NCI-H748 (cell line): Measurements from ENCODE around the gene ASPA.

ENCODE experiments used
- DNase-seq: peaks from one replicate; lab custom pipeline; 2025; ENCODE audit not compliant: unreplicated experiment; lab: John Stamatoyannopoulos, UW

Gene ASPA

DNA sequence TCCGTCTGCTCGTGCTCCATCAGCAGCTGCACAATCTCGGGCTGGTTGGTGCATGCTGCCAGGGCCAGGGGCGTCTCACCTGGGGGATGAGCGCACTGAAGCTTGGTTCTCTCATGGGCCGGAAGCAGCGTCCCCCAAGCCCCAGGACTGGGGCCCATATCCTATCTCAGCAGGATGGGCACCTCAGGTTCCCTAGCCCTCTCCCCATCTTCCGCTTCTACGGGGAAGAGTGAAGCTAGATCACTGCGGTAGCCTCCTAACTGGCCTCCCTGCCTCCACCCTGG lies 57.0 kb downstream of the ASPA start:
- no peak for DNase-seq

DNA sequence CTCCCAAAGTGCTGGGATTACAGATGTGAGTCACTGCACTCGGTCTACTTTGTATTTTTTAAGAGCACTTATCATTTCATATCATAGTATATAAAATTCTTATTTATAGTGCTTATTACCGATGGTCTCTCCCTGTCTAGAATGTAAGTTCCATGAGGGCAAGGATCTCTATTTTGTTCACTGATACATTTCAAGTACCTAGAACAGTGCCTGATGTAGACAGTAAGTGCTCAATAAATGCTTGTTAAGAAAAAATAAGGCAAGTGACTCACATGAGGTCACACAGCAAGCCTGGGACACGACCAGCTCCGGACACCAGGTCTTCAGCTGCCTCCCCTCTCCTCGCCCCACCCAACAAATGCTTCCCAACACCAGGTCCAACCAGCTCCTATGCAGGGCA lies 58.0 kb downstream of the ASPA start:
- no peak for DNase-seq

DNA sequence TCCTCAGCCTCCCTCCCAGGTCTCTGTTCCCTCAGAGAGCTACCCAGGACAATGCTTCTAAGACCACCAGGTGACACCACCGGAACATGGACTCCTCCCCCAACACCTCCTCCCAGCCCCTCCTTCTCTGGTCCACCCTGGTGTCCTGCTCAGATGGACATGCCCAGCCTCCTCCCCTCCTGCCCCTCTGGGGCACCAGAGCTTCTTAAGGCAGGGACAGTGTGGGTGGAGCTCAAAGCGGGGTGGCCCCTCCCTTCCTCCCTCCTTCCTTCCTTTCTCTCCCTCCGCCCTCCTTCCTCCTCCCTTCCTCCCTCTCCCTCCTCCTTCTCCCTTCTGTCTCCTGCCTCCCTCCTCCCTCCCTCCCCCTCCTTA lies 59.1 kb downstream of the ASPA start:
- DNase-seq, result peak; percentile 26

DNA sequence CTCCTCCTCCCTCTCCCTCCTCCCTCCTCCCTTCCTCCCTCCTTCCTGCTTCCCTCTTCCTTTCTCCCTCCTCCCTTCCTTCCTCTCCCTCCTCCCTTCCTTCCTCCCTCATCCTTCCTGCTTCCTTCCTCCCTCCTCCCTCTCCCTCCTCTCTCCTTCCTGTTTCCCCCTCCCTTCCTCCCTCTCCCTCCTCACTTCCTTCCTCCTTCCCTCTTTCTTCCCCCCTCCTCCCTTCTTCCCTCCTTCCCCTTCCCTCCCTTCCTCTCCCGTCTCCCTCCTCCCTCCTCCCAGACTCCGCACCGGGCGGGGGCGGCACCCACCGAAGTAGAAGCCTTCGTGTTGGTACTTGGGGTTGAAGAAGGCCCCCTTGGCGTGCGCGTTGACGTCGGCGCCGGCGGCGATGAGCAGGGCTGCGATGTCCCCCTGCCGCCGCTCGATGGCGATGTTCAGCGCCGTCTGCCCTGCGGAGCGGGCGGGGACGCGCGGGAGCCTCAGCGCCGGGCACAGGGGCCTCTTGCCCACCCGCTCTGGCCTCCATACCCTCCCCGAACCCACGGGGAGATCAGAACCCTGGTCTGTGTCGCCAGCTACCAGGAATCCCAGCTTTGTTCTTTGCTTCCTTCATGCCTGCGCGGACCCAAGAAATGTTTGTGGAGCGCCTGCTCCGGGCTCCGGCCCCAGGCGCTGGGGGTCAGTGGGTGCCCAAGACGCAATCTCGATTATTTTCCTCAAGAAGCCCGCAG lies 59.6 kb downstream of the ASPA start:
- DNase-seq, result peak; percentile 78

DNA sequence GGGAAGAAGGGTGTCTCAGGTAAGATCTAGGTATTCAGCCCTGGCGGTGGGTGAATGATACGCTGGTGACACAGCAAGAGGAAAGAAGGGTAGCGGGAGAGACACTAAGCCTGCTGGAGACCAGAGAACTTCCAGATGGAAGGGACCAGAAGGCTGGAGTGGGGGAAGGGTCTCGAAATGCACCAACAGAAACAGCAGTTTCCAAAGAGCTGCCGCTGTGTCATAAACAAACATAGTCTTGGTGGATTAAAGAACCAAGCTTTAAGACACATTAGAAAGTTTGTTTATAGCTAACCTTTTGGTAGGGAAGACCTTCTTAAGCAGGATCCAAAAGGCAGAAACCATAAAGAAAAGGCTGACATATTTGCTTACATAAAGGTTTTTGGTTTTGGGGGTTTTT lies 60.9 kb downstream of the ASPA start:
- no peak for DNase-seq

DNA sequence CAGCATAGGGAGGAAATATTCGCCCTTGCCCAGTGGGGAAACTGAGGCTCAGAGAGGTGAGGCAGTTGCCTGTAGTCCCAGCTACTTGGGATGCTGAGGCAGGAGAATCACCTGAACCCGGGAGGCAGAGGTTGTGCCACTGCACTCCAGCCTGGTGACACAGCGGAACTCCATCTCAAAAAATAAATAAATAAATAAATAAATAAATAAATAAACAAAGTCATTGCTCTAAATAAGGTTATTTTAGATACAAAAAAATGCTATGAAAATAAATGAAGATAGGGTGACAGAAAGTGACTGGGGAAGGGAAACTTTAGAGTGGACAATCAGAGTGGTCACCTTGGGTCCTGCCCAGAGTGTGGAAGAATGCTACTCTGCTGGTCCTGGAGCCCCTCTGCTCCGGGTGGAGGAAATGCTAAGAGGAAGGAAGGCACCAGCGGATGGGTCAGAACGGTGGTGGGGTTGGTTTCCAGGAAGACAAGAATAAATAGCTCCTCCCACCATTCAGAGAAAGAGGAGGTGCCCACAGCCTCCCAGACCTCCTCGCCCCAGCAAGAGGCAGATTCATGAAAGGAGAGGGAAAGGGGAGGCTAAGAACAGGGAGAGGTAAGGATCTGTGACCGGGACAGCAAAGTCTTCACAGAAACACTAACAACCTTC lies 64.2 kb downstream of the ASPA start:
- no peak for DNase-seq

DNA sequence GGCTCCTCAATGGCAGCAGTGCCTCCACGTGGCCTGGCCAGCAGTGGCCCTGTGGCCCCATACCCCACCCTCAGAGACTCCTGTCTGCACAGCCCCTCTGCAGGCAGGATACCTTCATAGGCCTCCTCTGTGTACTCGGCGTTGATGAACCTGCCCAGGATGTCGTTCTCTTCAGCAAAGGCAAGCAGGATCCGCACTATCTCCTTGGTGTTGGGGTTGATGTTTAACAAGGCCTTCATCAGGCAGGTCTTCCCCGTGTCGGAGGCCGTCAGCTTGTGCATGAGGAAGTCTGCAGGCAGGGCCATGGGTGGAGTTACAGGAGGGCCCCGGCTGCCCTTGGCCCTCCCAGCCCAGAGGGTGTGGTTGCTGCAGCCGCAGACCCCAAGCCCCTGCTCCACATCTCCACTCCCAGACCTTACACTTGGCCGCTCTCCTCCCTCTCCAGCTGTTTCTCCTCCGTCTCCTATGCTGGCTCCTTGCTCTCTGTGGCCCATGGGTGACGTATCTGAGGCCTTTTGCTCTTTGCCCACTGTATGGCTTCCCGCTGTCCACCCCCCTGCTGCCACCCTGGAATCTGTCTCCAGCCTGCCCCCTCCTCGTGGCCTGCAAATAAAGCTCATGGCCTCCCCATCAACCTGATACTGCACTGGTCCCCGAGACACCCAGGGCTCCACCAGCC lies 66.8 kb downstream of the ASPA start:
- DNase-seq, result no peak

DNA sequence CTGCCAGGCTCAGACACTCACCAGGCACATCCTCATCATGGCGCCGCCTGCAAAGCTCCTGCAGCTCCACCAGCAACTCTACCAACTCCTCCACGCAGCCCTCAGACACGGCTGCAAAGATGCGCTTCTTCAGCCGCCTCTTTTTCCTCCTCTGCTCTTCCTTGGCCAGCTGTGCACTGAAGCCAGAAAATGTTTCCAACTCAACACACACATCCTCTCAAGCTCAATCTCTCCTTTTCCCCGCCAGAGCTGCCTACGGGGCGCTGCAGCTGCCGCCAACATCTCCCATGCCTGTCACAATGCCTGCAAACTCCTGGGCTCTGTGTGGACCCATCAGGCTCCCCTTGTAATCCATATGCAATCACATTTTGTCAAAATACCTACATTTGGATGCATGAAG lies 67.7 kb downstream of the ASPA start:
- no peak for DNase-seq

DNA sequence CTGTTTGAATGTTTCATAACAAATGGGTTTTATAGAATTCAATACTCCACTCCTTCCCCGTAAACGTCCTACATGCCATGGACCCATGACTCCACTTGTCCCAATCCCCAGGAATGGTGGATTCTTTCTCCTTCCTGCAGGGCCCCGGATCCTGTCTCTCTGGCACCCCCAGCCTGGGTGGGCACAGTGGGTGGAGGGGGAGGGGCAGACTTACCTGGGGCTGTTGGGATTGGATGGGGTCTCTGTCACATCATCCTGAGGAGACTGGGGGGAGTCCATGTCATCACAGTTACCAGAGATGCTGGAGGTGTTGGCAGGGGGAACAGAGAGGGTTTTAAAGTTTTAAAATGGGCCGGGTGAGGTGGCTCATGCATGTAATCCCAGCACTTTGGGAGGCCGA lies 68.6 kb downstream of the ASPA start:
- DNase-seq, result no peak

DNA sequence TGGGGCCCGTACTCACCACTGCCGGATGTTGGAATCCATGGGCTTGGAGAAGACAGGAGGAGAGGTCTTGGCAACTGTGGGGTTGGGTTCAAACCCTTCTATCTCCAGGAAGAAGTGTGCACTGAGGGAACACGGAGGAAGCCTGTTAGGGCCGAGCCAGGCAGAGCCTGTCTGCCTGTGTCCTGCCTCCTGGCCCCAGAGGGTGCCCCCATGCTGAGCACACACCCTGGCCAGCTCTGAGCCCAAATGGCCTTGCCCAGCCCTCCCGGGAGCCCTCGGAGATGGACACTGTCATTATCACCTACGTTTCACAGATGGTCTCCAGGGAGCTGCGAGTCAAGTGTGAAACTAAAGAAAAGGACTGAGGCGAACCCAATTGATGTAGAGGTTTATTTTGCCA lies 69.4 kb downstream of the ASPA start:
- DNase-seq, result no peak

DNA sequence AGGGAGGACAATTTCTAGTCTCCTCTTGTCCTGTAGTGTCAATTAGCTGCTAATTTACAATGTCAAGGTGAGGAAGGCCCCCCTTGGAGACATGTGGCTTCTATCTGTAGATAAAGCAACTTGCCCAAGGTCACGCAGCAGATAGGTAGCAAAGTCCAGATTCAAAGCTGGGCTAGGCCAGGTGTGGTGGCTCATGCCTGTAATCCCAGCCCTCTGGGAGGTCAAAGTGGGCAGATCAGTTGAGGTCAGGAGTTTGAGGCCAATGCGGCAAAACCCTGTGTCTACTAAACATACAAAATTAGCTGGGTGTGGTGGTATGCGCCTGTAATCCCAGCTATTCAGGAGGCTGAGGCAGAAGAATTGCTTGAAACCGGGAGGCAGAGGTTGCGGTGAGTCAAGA lies 70.7 kb downstream of the ASPA start:
- DNase-seq, result no peak

DNA sequence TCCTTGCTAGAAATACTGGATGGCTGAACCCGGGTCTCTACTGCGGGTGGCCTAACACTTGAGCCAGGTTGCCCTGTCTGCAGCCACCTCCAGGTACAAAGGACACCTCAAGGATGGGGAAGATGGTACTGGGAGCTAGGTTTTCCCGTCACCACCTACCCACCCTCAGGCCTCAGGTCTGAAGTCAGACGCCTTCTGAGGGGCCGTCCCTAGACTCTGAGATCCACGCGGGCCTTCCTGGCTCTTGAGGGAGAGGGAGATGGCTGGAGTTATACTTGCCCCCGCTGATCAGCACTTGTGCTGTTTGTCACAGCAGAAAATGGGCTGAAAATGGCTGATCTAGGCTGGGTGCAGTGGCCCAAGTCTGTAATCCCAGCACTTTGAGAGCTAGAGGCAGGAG lies 71.2 kb downstream of the ASPA start:
- DNase-seq, result no peak

DNA sequence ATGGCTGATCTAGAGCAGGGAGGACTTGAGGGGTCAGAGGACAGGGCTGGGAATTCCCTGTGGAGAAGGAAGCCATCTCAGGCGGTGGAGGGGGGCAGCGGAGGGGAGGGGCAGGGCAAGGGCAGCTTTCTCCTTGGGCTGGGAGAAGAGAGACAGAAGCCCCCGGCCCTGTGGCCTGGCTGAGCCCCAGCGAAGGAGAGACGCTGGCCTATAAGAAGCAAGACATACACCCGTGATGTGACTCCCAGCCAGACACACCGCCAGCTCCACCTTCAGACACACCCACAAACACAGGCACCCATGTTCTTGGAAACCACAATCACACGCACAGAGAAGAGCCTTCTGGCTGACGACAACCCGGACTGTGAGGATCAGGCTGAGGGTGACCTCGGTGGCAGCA lies 71.8 kb downstream of the ASPA start:
- DNase-seq, result no peak

DNA sequence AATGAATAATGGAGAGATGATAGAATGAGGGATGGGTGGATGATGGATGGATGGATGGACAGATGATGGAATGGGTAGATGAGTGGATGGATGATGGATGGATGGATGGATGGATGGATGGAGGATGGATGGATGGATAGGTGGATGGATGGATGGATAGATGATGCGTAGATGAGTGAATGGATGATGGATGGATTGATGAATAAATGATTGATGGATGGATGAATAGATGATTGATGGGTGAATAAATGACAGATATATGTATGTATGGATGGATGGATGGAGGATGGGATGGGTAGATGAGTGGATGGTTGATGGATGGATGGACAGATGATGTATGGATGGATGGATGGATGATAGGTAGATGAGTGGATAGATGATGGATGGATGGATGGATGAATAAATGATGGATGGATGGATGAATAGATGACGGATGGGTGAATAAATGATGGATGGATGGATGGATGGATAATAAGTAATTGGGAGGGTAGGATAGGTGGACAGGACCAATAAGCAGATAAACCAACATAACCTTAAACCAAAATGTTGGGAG lies 73.9 kb downstream of the ASPA start:
- no peak for DNase-seq

DNA sequence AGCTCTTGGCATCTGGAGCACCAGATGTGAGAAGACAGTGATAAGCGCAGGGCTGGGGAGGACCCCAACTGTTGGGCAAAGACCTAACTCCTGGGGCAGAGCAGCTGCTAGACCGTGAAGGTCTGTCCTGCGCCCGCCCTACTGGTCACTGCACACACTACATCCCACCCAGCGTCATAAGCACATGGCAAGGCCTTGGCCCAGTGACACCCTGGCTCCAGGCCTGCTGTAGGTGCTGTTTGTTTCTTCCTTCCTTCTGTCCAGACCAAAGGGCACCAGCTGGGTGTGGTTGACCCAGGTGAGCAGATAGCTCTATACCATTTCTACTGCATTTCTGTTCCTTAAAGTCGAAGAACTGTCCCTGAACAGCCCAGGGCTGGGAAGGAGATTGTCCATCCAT lies 75.4 kb downstream of the ASPA start:
- no peak for DNase-seq

DNA sequence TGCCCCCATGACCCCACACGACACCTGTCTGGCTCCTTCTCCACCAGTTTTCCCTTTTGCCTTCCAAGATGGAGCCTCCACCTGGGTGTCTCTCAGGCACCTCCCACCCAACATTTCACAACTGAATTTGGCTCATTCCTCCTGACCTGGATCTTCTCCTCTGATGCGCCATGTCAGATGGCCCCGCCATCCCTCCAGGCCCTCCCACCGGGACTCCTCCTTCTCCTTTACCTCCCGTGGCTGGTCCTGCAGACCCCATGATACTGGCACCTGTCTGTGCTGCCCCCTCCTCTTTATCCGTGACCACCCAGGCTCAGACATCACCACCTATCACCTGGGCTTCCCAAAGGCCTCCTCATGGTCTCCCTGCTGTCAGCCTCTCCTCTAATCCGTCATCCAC lies 77.1 kb downstream of the ASPA start:
- DNase-seq, result no peak
